Karpas-422 (cell line): ENCODE measurements around the gene RAPGEF5. TPM values are rescaled to one million over a fixed set of nuclear protein-coding genes. Genes with fewer than 3 reads are reported as not detected.

ENCODE experiments used
- DNase-seq: peaks from one replicate; pipeline ENCODE4 v3.0.0-alpha.2; 2015
- H2AFZ ChIP-seq: fragments of 200-600 bp; sonication (generic); 2 replicates; pipeline ENCODE4 v1.6.1; 2014; ENCODE audit warnings: antibody characterized with exemption, low read length, mixed read lengths
- H3K27ac ChIP-seq: fragments of 200-600 bp; sonication (generic); 2 replicates; pipeline ENCODE4 v1.5.1; 2014; ENCODE audit warnings: mild to moderate bottlenecking, low read length, moderate library complexity
- H3K27me3 ChIP-seq: fragments of 200-600 bp; sonication (generic); 2 replicates; pipeline ENCODE4 v1.6.1; 2014; ENCODE audit warnings: low read length, mixed read lengths
- H3K36me3 ChIP-seq: fragments of 200-600 bp; sonication (generic); 2 replicates; pipeline ENCODE4 v1.6.1; 2014; ENCODE audit warnings: low read length, mixed read lengths; ENCODE audit not compliant: insufficient read depth
- H3K4me1 ChIP-seq: fragments of 200-600 bp; sonication (generic); 2 replicates; pipeline ENCODE4 v1.6.1; 2014; ENCODE audit warnings: mild to moderate bottlenecking, low read length, mixed read lengths
- H3K4me2 ChIP-seq: fragments of 200-600 bp; sonication (generic); 2 replicates; pipeline ENCODE4 v1.6.1; 2014; ENCODE audit warnings: low read length, low read depth, mild to moderate bottlenecking; ENCODE audit not compliant: poor library complexity, severe bottlenecking
- H3K4me3 ChIP-seq: fragments of 200-600 bp; sonication (generic); 2 replicates; pipeline ENCODE4 v1.5.1; 2014; ENCODE audit warnings: mild to moderate bottlenecking, antibody characterized with exemption, low read length, mixed read lengths
- H3K79me2 ChIP-seq: fragments of 200-600 bp; sonication (generic); 2 replicates; pipeline ENCODE4 v1.6.1; 2014; ENCODE audit warnings: mild to moderate bottlenecking, low read length, mixed read lengths
- H3K9ac ChIP-seq: fragments of 200-600 bp; sonication (generic); 2 replicates; pipeline ENCODE4 v1.6.0; 2014; ENCODE audit warnings: low read length
- H3K9me2 ChIP-seq: fragments of 200-600 bp; sonication (generic), shearing (Covaris generic); replicated peaks from 2 replicates; pipeline ENCODE4 v1.6.0; 2014; ENCODE audit warnings: mild to moderate bottlenecking, low read length, moderate library complexity; ENCODE audit not compliant: insufficient read depth
- H3K9me3 ChIP-seq: fragments of 300-700, 200-600 bp; sonication (generic); 2 replicates; pipeline ENCODE4 v1.6.1; 2014; ENCODE audit warnings: low read length, mixed read lengths
- H4K20me1 ChIP-seq: fragments of 200-600 bp; sonication (generic); 2 replicates; pipeline ENCODE4 v1.6.1; 2014; ENCODE audit warnings: mild to moderate bottlenecking, antibody characterized with exemption, low read length, low read depth; ENCODE audit not compliant: insufficient read depth
- total RNA-seq: library from RNA; depleted of rRNA; stranded (reverse); fragments of >200 nt; shearing (Covaris generic); gene quantifications from 2 replicates; pipeline ENCODE4 v1.2.3, GENCODE V29; 2014; ENCODE audit warnings: low replicate concordance

RAPGEF5 gene
- total RNA-seq, 1 experiment from 2014 or later: 81.6 TPM

DNA sequence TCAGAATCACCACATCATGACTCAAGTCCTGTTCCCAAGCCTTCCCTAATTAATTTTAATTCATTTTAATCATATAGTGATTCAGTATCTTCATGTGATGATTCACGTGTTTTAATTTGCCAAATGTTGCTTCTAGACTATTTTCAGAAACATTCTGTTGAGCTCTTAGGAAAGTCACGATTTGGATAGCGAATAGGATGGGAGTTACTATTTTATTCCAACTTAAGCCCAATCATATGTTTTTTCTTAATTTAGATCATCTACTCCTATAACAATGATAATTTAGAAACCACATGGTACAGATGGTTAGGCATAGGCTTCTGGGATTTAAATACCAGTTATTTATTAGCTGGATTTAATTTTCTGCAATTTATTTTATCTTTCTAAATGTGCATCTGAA, 49.1 kb downstream of the RAPGEF5 start:
- Histone ChIP-seq H2AFZ (no peak overlapping the region), H3K4me1 (peaks cover 7% of the 10 kb centered on the region), H4K20me1 (no peaks in the 10 kb centered on the region), H3K36me3 (peaks cover 84% of the 10 kb centered on the region), H3K4me3 (no peak overlapping the region), H3K27me3 (no peaks in the 10 kb centered on the region), H3K27ac (no peak overlapping the region), H3K9me2 (no peaks in the 10 kb centered on the region), H3K9me3 (no peaks in the 10 kb centered on the region), H3K9ac (no peak overlapping the region), H3K79me2 (peaks cover 52% of the 10 kb centered on the region), H3K4me2 (no peak overlapping the region)
- DNase-seq: no peak

DNA sequence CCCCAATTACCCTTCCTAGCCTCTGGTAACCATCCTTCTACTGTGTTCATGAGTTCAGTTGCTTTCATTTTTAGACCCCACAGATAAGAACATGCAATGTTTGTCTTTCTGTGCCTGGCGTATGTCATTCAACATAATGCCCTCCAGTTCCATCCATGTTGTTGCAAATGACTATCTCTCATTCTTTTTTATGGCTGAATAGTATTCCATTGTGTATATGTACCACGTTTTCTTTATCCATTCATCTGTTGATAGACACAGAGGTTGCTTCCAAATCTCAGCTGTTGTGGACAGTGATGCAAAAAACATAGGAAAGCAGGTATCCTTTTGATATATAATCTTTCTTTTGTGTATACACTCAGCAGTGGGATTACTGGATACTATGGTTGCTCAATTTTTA, 51.2 kb downstream of the RAPGEF5 start:
- Histone ChIP-seq H3K27me3 (no peaks in the 10 kb centered on the region), H3K9me3 (no peaks in the 10 kb centered on the region), H2AFZ (no peak overlapping the region), H3K79me2 (peaks cover 49% of the 10 kb centered on the region), H3K4me2 (no peak overlapping the region), H3K9ac (no peak overlapping the region), H3K4me1 (peaks cover 7% of the 10 kb centered on the region), H4K20me1 (no peaks in the 10 kb centered on the region), H3K4me3 (no peak overlapping the region), H3K27ac (no peak overlapping the region), H3K36me3 (peaks cover 89% of the 10 kb centered on the region), H3K9me2 (no peaks in the 10 kb centered on the region)
- no peak for DNase-seq

GRCh38 chr7:22302951-22303423, 54.0 kb downstream of the RAPGEF5 start:
- no peak overlapping the region for H3K4me3 ChIP-seq
- no peak overlapping the region for H3K4me2 ChIP-seq

GRCh38 chr7:22302193-22302592, 54.8 kb downstream of the RAPGEF5 start:
- no peak overlapping the region for H3K4me3 ChIP-seq
- no peak overlapping the region for H3K4me2 ChIP-seq
- H3K9me2 ChIP-seq: no peaks in the 10 kb centered on the region
- H3K9ac ChIP-seq: no peak overlapping the region
- peaks cover 28% of the 10 kb centered on the region for H3K79me2 ChIP-seq
- H3K4me1 ChIP-seq: peaks cover 7% of the 10 kb centered on the region
- DNase-seq: no peak
- H3K36me3 ChIP-seq: peaks cover 86% of the 10 kb centered on the region
- no peaks in the 10 kb centered on the region for H4K20me1 ChIP-seq
- no peaks in the 10 kb centered on the region for H3K9me3 ChIP-seq
- no peaks in the 10 kb centered on the region for H3K27me3 ChIP-seq
- H3K27ac ChIP-seq: no peak overlapping the region
- no peak overlapping the region for H2AFZ ChIP-seq

More at GRCh38 chr7:22302951-22303423, 54.0 kb downstream of the RAPGEF5 start:
- DNase-seq: no peak
- Histone ChIP-seq H3K36me3 (peaks cover 88% of the 10 kb centered on the region), H3K27ac (no peak overlapping the region), H3K4me1 (peaks cover 7% of the 10 kb centered on the region), H3K79me2 (peaks cover 32% of the 10 kb centered on the region), H4K20me1 (no peaks in the 10 kb centered on the region), H3K27me3 (no peaks in the 10 kb centered on the region), H3K9ac (no peak overlapping the region), H3K9me2 (no peaks in the 10 kb centered on the region), H2AFZ (no peak overlapping the region), H3K9me3 (no peaks in the 10 kb centered on the region)

DNA sequence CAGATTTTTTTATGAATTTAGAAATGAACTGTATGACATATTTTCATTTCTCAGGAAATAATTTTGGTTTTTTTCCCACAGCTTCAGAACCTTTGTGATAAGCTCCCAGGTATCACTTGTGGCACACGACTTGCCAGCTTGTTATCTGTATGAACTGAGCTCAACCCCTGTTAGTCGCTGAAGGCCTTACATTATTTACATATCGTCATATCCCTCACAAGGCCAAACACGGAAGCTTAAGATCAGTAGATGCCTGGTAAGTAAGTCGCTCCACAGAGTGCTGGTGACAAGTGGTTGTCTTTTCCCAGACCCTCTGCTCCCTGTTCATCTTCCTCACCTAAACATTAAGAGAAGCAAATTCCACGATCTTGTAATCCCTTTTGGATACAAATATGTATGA, 55.2 kb downstream of the RAPGEF5 start:
- Histone ChIP-seq H3K27ac (no peak overlapping the region), H3K27me3 (no peaks in the 10 kb centered on the region)

GRCh38 chr7:22300839-22301238, 56.1 kb downstream of the RAPGEF5 start:
- Histone ChIP-seq H3K4me1 (no peaks in the 10 kb centered on the region), H3K27me3 (no peaks in the 10 kb centered on the region), H2AFZ (no peak overlapping the region), H3K27ac (no peak overlapping the region), H4K20me1 (no peaks in the 10 kb centered on the region), H3K9me3 (no peaks in the 10 kb centered on the region), H3K79me2 (peaks cover 27% of the 10 kb centered on the region), H3K9me2 (no peaks in the 10 kb centered on the region), H3K4me3 (no peak overlapping the region), H3K36me3 (peaks cover 78% of the 10 kb centered on the region), H3K9ac (no peak overlapping the region), H3K4me2 (no peak overlapping the region)
- DNase-seq: no peak

More for the DNA sequence above, 55.2 kb downstream of the RAPGEF5 start:
- H3K4me3 ChIP-seq: no peak overlapping the region
- H4K20me1 ChIP-seq: no peaks in the 10 kb centered on the region
- H3K79me2 ChIP-seq: peaks cover 27% of the 10 kb centered on the region
- peaks cover 86% of the 10 kb centered on the region for H3K36me3 ChIP-seq
- H3K4me1 ChIP-seq: peaks cover 7% of the 10 kb centered on the region
- H3K4me2 ChIP-seq: no peak overlapping the region
- no peaks in the 10 kb centered on the region for H3K9me2 ChIP-seq
- H3K9ac ChIP-seq: no peak overlapping the region
- DNase-seq: no peak
- H2AFZ ChIP-seq: no peak overlapping the region
- no peaks in the 10 kb centered on the region for H3K9me3 ChIP-seq

DNA sequence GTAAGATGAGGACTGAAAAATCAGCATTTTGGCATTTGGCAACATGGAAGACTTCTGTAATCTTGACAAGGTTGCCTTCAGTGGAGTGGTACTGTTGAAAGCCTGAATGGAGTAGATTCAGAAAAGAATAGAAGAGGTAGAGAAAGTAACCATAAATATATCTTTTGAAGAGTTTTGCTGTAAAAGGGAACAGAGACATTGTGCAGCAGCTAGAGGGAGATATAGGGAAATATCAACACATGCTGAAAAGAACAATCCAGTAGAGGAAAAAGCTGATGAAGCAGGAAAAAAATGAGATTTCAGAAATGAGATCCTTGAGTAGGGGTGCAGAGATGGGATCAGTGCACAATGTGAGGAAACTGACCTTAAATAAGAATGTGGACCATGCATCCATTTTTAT, 60.0 kb downstream of the RAPGEF5 start:
- Histone ChIP-seq H4K20me1 (no peaks in the 10 kb centered on the region), H3K36me3 (peaks cover 65% of the 10 kb centered on the region)

DNA sequence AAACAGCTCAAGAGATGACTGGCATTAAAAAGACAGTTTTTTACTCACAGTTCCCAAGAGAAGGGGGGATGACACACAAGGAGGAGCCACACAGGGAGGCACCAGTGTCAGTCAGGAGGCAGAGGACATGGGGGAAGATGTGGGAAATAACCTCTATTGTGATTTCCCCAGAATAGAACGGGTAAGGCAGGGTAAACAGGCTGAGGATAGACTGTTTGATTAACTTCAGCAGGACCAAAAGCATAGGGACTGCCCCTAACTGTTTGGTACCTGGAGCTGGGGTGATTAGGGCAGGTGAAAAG, 60.7 kb downstream of the RAPGEF5 start:
- no peak for DNase-seq
- Histone ChIP-seq H3K9me2 (no peaks in the 10 kb centered on the region), H3K27ac (no peak overlapping the region), H3K4me3 (no peak overlapping the region), H4K20me1 (no peaks in the 10 kb centered on the region), H3K4me2 (no peak overlapping the region), H3K79me2 (peaks cover 17% of the 10 kb centered on the region), H3K4me1 (no peaks in the 10 kb centered on the region), H3K27me3 (no peaks in the 10 kb centered on the region), H2AFZ (no peak overlapping the region), H3K9ac (no peak overlapping the region), H3K36me3 (peaks cover 66% of the 10 kb centered on the region), H3K9me3 (no peaks in the 10 kb centered on the region)

More for the DNA sequence above, 60.0 kb downstream of the RAPGEF5 start:
- H3K9me2 ChIP-seq: no peaks in the 10 kb centered on the region
- H3K9me3 ChIP-seq: no peaks in the 10 kb centered on the region
- H3K27ac ChIP-seq: 0 out of 2 replicates have a peak overlapping the region, but pooled peaks have one; percentile 1
- no peaks in the 10 kb centered on the region for H3K4me1 ChIP-seq
- no peak overlapping the region for H3K9ac ChIP-seq
- H2AFZ ChIP-seq: no peak overlapping the region
- no peak overlapping the region for H3K4me3 ChIP-seq
- no peak overlapping the region for H3K4me2 ChIP-seq
- no peak for DNase-seq
- H3K79me2 ChIP-seq: peaks cover 19% of the 10 kb centered on the region
- H3K27me3 ChIP-seq: no peaks in the 10 kb centered on the region
